Measurements from ENCODE around the gene FLVCR1.

The FLVCR1 gene

GRCh38 chr1:212933815-212934471 is 75.9 kb downstream of the FLVCR1 start:
- Histone ChIP-seq H3K4me3 (ENCODE audit: low read depth, low read length) (no peak overlapping the region), H3K36me3 (ENCODE audit: insufficient read depth, low read length) (no peaks in the 10 kb centered on the region), H3K27ac (ENCODE audit: low read depth, low read length) (no peak overlapping the region), H3K27me3 (ENCODE audit: insufficient read depth, low read length) (peaks cover 7% of the 10 kb centered on the region; the same call in 1 of the 2 replicates), H3K4me1 (ENCODE audit: control insufficient read depth, insufficient read depth, low read length, unreplicated experiment) (no peaks in the 10 kb centered on the region), H3K79me2 (ENCODE audit: control insufficient read depth, insufficient read depth, low read length, unreplicated experiment) (no peaks in the 10 kb centered on the region), H2AFZ (ENCODE audit: low read length, unreplicated experiment) (no peak overlapping the region)

GRCh38 chr1:212935387-212935981 is 77.4 kb downstream of the FLVCR1 start:
- H3K4me3 ChIP-seq (ENCODE audit: low read depth, low read length) = no peak overlapping the region
- no peak overlapping the region for H2AFZ ChIP-seq (ENCODE audit: low read length, unreplicated experiment)
- H3K27me3 ChIP-seq (ENCODE audit: insufficient read depth, low read length) = peaks cover 13% of the 10 kb centered on the region; the same call in 1 of the 2 replicates
- H3K36me3 ChIP-seq (ENCODE audit: insufficient read depth, low read length) = no peaks in the 10 kb centered on the region
- H3K79me2 ChIP-seq (ENCODE audit: control insufficient read depth, insufficient read depth, low read length, unreplicated experiment) = no peaks in the 10 kb centered on the region
- H3K27ac ChIP-seq (ENCODE audit: low read depth, low read length) = no peak overlapping the region
- no peaks in the 10 kb centered on the region for H3K4me1 ChIP-seq (ENCODE audit: control insufficient read depth, insufficient read depth, low read length, unreplicated experiment)

GRCh38 chr1:212937034-212937433 is 79.0 kb downstream of the FLVCR1 start:
- Histone ChIP-seq H3K4me3 (ENCODE audit: low read depth, low read length) (no peak overlapping the region), H2AFZ (ENCODE audit: low read length, unreplicated experiment) (no peak overlapping the region), H3K27ac (ENCODE audit: low read depth, low read length) (no peak overlapping the region), H3K36me3 (ENCODE audit: insufficient read depth, low read length) (no peaks in the 10 kb centered on the region), H3K4me1 (ENCODE audit: control insufficient read depth, insufficient read depth, low read length, unreplicated experiment) (no peaks in the 10 kb centered on the region), H3K27me3 (ENCODE audit: insufficient read depth, low read length) (peaks cover 16% of the 10 kb centered on the region; the same call in 1 of the 2 replicates), H3K79me2 (ENCODE audit: control insufficient read depth, insufficient read depth, low read length, unreplicated experiment) (no peaks in the 10 kb centered on the region)

DNA sequence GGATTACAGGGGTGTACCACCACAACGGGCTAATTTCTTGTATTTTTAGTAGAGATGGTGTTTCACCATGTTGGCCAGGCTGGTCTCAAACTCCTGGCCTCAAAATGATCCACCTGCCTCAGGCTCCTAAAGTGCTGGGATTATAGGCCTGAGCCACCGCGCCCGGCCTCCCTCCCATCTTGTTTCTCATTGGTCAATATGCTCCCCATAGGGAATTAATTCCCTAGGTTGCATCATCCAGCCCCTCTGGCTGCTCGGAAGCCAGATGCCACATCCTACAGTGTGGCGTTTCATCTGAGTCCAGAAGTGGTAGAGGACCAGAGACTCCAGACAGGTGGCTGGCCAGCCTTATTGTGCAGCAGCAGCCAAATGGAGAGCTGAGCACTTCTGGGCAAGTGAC is 80.8 kb downstream of the FLVCR1 start:
- Histone ChIP-seq H3K4me3 (ENCODE audit: low read depth, low read length) (no peak overlapping the region), H3K79me2 (ENCODE audit: control insufficient read depth, insufficient read depth, low read length, unreplicated experiment) (no peaks in the 10 kb centered on the region), H3K27ac (ENCODE audit: low read depth, low read length) (no peak overlapping the region), H2AFZ (ENCODE audit: low read length, unreplicated experiment) (no peak overlapping the region), H3K27me3 (ENCODE audit: insufficient read depth, low read length) (peaks cover 16% of the 10 kb centered on the region; the same call in 1 of the 2 replicates), H3K4me1 (ENCODE audit: control insufficient read depth, insufficient read depth, low read length, unreplicated experiment) (no peaks in the 10 kb centered on the region), H3K36me3 (ENCODE audit: insufficient read depth, low read length) (no peaks in the 10 kb centered on the region)

- Histone ChIP-seq H3K27me3 (ENCODE audit: insufficient read depth, low read length) (peaks cover 9% of the 10 kb centered on the region; the same call in 1 of the 2 replicates), H3K36me3 (ENCODE audit: insufficient read depth, low read length) (no peaks in the 10 kb centered on the region), H2AFZ (ENCODE audit: low read length, unreplicated experiment) (no peak overlapping the region), H3K79me2 (ENCODE audit: control insufficient read depth, insufficient read depth, low read length, unreplicated experiment) (no peaks in the 10 kb centered on the region), H3K4me3 (ENCODE audit: low read depth, low read length) (no peak overlapping the region), H3K27ac (ENCODE audit: low read depth, low read length) (no peak overlapping the region), H3K4me1 (ENCODE audit: control insufficient read depth, insufficient read depth, low read length, unreplicated experiment) (no peaks in the 10 kb centered on the region)
Observed at GRCh38 chr1:212941452-212941851, 83.4 kb downstream of the FLVCR1 start.

DNA sequence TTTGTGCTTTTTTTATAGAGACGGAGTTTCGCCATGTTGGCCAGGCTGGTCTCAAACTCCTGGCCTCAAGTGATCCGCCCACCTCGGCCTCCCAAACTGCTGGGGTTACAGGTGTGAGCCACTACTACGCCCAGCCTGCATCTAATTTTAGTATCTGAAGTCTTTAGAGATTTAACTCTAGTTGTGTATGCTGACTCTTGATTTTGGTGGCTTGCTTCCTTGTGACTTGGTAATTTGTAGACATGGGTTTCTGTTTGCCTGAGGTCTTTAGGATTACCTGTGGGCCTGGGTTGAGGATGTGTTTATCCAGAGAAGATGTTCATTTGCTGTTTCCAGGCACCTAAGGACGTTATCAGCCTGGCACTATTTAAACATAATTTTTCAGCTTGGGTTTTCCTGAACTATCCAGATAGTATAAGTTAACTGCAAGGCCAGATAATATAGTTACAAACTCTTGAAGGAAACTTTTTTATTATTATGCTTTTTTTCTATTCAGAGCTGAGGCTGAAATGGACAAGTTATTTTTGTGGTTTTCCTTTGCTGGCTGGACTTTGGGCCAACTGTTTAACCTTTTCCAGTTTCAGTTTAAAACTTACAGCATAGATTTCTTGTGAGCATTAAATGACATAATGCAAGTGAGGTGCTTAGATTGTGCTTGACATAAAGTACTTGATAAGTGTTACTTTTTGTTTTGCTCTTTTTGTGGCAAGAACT is 84.8 kb downstream of the FLVCR1 start:
- Histone ChIP-seq H3K4me1 (ENCODE audit: control insufficient read depth, insufficient read depth, low read length, unreplicated experiment) (no peaks in the 10 kb centered on the region), H3K27ac (ENCODE audit: low read depth, low read length) (no peak overlapping the region), H3K36me3 (ENCODE audit: insufficient read depth, low read length) (no peaks in the 10 kb centered on the region), H3K4me3 (ENCODE audit: low read depth, low read length) (no peak overlapping the region), H3K27me3 (ENCODE audit: insufficient read depth, low read length) (peaks cover 9% of the 10 kb centered on the region; the same call in 1 of the 2 replicates), H3K79me2 (ENCODE audit: control insufficient read depth, insufficient read depth, low read length, unreplicated experiment) (no peaks in the 10 kb centered on the region), H2AFZ (ENCODE audit: low read length, unreplicated experiment) (no peak overlapping the region)

- H3K36me3 ChIP-seq (ENCODE audit: insufficient read depth, low read length) = no peaks in the 10 kb centered on the region
- H3K4me3 ChIP-seq (ENCODE audit: low read depth, low read length) = no peak overlapping the region
- H3K4me1 ChIP-seq (ENCODE audit: control insufficient read depth, insufficient read depth, low read length, unreplicated experiment) = no peaks in the 10 kb centered on the region
- no peak overlapping the region for H3K27ac ChIP-seq (ENCODE audit: low read depth, low read length)
- no peak overlapping the region for H2AFZ ChIP-seq (ENCODE audit: low read length, unreplicated experiment)
- peaks cover 9% of the 10 kb centered on the region; the same call in 1 of the 2 replicates for H3K27me3 ChIP-seq (ENCODE audit: insufficient read depth, low read length)
- H3K79me2 ChIP-seq (ENCODE audit: control insufficient read depth, insufficient read depth, low read length, unreplicated experiment) = no peaks in the 10 kb centered on the region
Observed at GRCh38 chr1:212943393-212943710, 85.3 kb downstream of the FLVCR1 start.

DNA sequence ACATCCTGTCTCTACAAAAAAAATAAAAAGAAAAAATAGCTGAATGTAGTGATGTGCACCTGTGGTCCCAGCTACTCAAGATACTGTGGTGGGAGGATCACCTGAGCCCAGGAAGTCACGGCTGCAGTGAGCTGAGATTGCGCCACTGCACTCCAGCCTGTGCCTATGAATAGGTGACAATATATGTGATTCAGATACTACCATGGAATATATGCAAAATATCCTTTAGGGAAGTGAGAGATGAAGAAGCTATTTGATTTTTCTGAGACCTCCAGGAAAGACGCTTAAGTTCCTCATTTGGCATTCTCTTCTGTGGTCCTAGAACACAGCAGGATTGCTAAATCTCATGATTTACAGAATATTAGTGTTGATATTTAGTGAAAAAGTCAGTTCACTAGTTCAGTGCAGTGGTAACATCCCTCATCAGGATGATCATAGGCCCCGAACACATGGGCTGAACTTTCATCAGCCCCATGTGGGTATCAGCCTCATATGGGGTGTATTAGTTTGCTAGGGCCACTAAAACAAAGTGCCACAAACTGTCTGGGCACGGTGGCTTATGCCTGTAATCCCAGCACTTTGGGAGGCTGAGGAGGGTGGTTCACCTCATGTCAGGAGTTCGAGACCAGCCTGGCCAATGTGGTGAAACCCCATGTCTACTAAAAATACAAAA is 86.3 kb downstream of the FLVCR1 start:
- Histone ChIP-seq H2AFZ (ENCODE audit: low read length, unreplicated experiment) (no peak overlapping the region), H3K27me3 (ENCODE audit: insufficient read depth, low read length) (peaks cover 15% of the 10 kb centered on the region; the same call in 1 of the 2 replicates), H3K4me3 (ENCODE audit: low read depth, low read length) (no peak overlapping the region), H3K36me3 (ENCODE audit: insufficient read depth, low read length) (no peaks in the 10 kb centered on the region), H3K4me1 (ENCODE audit: control insufficient read depth, insufficient read depth, low read length, unreplicated experiment) (no peaks in the 10 kb centered on the region), H3K79me2 (ENCODE audit: control insufficient read depth, insufficient read depth, low read length, unreplicated experiment) (no peaks in the 10 kb centered on the region), H3K27ac (ENCODE audit: low read depth, low read length) (no peak overlapping the region)

DNA sequence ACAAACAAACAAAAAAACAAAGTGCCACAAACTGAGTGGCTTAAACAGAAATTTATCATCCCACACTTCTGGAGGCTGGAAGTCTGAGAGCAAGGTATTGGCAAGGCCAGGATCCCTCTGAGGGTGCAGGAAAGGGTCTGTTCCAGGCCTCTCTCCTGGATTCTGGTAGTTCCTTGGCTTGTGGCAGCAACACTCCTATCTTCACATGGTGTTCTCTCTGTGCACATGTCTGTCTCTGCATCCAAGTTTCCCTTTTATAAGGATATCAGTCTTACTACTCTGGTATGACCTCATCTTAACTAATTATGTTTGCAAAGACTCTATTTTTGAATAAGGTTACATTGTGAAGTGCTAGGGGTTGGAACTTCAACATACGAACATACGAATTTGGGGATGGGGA is 87.0 kb downstream of the FLVCR1 start:
- H3K36me3 ChIP-seq (ENCODE audit: insufficient read depth, low read length) = no peaks in the 10 kb centered on the region
- H3K79me2 ChIP-seq (ENCODE audit: control insufficient read depth, insufficient read depth, low read length, unreplicated experiment) = no peaks in the 10 kb centered on the region
- H3K27me3 ChIP-seq (ENCODE audit: insufficient read depth, low read length) = peaks cover 16% of the 10 kb centered on the region; the same call in 1 of the 2 replicates
- H3K4me3 ChIP-seq (ENCODE audit: low read depth, low read length) = no peak overlapping the region
- H3K4me1 ChIP-seq (ENCODE audit: control insufficient read depth, insufficient read depth, low read length, unreplicated experiment) = no peaks in the 10 kb centered on the region
- no peak overlapping the region for H2AFZ ChIP-seq (ENCODE audit: low read length, unreplicated experiment)
- no peak overlapping the region for H3K27ac ChIP-seq (ENCODE audit: low read depth, low read length)

DNA sequence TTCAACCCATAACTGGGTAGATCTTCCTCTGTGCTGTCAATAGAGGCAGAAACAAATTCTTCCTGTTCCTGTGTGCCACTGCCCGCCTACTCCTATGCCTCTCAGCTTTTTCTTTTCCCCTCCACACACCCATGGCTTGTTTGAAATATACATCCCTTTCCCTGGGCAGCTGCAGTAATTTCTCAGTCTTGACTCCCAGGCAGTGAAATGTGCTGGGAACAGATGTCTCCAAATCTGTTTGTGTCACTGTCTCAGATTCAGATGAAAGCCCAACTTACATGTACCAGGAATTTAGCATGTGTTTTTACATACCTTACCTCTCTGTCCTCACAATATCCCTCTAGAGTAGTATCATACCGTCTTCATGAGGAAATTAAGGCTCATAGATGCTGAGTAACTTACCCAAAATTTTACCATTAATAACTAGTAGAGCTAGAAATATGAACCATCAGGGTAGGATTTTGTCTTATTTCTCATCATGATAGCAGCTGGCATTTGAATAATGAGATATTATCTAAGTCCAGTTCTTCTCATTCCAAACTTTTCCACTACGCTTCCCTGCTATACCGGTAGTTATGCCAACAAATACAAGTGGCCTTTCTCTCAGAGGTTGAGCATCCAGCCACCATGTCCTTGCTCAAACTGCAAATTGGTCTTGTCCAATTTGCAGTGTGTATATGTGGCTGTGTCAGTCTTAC is 87.5 kb downstream of the FLVCR1 start:
- no peaks in the 10 kb centered on the region for H3K36me3 ChIP-seq (ENCODE audit: insufficient read depth, low read length)
- H3K27ac ChIP-seq (ENCODE audit: low read depth, low read length) = no peak overlapping the region
- no peaks in the 10 kb centered on the region for H3K4me1 ChIP-seq (ENCODE audit: control insufficient read depth, insufficient read depth, low read length, unreplicated experiment)
- 0 out of 2 replicates have a peak, but pooled peaks cover 12% of the 10 kb centered on the region for H3K27me3 ChIP-seq (ENCODE audit: insufficient read depth, low read length)
- no peak overlapping the region for H2AFZ ChIP-seq (ENCODE audit: low read length, unreplicated experiment)
- H3K4me3 ChIP-seq (ENCODE audit: low read depth, low read length) = no peak overlapping the region
- H3K79me2 ChIP-seq (ENCODE audit: control insufficient read depth, insufficient read depth, low read length, unreplicated experiment) = no peaks in the 10 kb centered on the region

Data from ACC112 (cell line).